Measurements from ENCODE around the gene SCN2A. TPM values are rescaled to one million over a fixed set of nuclear protein-coding genes. Genes with fewer than 3 reads are reported as not detected.

Gene SCN2A
- total and polyA plus RNA-seq, 9 of the 15 experiments (the other 6 are each of a cell fraction or from before 2014, with no cell fraction given), result 0.08 to 0.69 (median 0.31) TPM; not detected in 1

DNA sequence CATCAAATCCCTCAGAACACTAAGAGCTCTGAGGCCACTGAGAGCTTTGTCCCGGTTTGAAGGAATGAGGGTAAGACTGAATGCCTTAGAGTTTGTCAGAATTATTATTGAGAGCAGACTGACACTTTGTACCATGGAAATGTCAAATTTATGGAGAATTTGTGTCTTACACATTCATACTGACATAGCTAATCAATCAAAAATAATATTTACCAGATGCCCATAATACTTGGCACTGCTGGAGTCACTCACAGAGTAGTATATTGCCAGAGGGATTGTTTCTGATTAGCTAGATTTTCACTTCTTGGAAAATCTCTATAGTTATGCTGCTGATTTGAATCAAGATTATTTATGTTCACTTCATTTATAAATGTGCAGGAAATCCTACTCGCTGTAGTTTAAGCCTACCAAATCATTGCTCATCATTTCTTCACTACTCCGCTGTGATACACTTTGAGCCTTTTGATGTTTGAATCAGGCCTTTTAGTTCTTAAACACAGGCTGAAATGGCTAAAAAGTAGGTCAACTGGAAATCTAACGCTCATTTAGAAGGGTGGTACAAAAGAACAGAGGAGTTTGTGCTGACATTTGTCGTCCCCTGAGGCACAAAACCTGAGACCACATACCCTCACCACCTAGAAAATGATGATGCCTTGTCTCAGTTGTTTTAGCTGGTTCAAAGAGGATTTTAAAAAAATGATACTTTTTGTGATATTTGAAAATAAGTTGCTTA is 134.2 kb downstream of the SCN2A start:
- no peak for TF ChIP-seq ZNF133 (CRISPR knock-in tag; IDR thresholded peaks at IDR 0.05)
- TF ChIP-seq SNRNP70 (optimal IDR thresholded peaks at IDR 0.05; ENCODE audit: low read depth, low read length), result no peak
- no peak for TF ChIP-seq YBX1 (IDR thresholded peaks at IDR 0.05)
- no peak for TF ChIP-seq ZKSCAN3 (CRISPR knock-in tag; IDR thresholded peaks at IDR 0.05)
- POLR2A ChIA-PET, result no interaction called here
- DNase-seq (ENCODE audit: extremely low read depth in 1 of 4, low spot score in 3 of 4) (no peak), FAIRE-seq (no peak), ATAC-seq (no peak)
- no TSS peak for BruUV-seq (replicated peaks)
- 5% methylated on average over 5 of the region's 5 CpGs for WGBS (ENCODE audit: insufficient coverage, low coverage, missing lambda C conversion rate)
- CTCF ChIA-PET (ENCODE audit: low intra/inter-chr PET ratio), result no interaction called here
- Histone ChIP-seq H3K4me3 (no peak overlapping the region), H4K20me1 (replicated peaks; ENCODE audit: control insufficient read depth, insufficient read depth, low read length) (no peaks in the 10 kb centered on the region), H2AFZ (ENCODE audit: low read depth, low read length) (no peak overlapping the region), H3K79me2 (ENCODE audit: control insufficient read depth, insufficient read depth, low read length) (no peaks in the 10 kb centered on the region), H3K4me1 (replicated peaks in 1 of 2; ENCODE audit: control insufficient read depth in 2 of 2, insufficient read depth in 2 of 2, low read length in 2 of 2) (no peaks in the 10 kb centered on the region), H3K4me2 (ENCODE audit: insufficient read depth, low read length) (no peak overlapping the region), H3K9me1 (ENCODE audit: control insufficient read depth, insufficient read depth, low read length) (no peaks in the 10 kb centered on the region), H3K36me3 (ENCODE audit: control insufficient read depth, insufficient read depth, low read length) (no peaks in the 10 kb centered on the region), H3K9ac (ENCODE audit: insufficient read depth in 1 of 2, low read depth in 2 of 2, low read length in 2 of 2) (no peak overlapping the region), H3K27ac (ENCODE audit: extremely low read depth, low read depth, low read length) (no peak overlapping the region), H3K27me3 (ENCODE audit: control insufficient read depth in 2 of 2, insufficient read depth in 2 of 2, low read length in 2 of 2) (no peaks in the 10 kb centered on the region), H3K9me3 (replicated peaks; ENCODE audit: control insufficient read depth, insufficient read depth, low read depth, low read length) (no peaks in the 10 kb centered on the region)
- in situ Hi-C loops (cut with MboI) (no loop called here), intact Hi-C loops (cut with micrococcal nuclease) (no loop called here)

DNA sequence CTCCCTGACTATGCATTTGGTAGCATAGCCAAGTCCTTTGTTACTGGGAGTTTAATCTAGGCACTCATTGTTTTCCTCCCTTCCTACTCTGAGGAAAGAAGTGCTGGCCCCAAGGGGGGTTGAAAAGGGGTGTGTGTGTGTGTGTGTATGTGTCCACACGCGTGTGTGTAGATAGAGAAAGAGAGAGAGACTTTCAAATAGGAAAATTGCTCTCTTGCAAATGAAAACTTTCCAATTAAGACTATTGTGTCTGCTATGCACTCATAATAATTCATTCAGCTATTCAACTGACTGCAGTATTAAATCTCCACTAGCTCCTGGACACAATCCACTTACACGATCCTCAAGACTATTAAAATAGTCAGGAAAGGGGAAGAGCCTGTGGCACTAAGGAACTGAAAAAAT is 137.4 kb downstream of the SCN2A start:
- Histone ChIP-seq H3K27ac (ENCODE audit: extremely low read depth, low read depth, low read length) (no peak overlapping the region), H3K9me1 (ENCODE audit: control insufficient read depth, insufficient read depth, low read length) (no peaks in the 10 kb centered on the region), H2AFZ (ENCODE audit: low read depth, low read length) (no peak overlapping the region), H3K9ac (ENCODE audit: insufficient read depth in 1 of 2, low read depth in 2 of 2, low read length in 2 of 2) (no peak overlapping the region), H3K4me1 (replicated peaks in 1 of 2; ENCODE audit: control insufficient read depth in 2 of 2, insufficient read depth in 2 of 2, low read length in 2 of 2) (no peaks in the 10 kb centered on the region), H3K4me3 (no peak overlapping the region), H4K20me1 (replicated peaks; ENCODE audit: control insufficient read depth, insufficient read depth, low read length) (no peaks in the 10 kb centered on the region), H3K36me3 (ENCODE audit: control insufficient read depth, insufficient read depth, low read length) (no peaks in the 10 kb centered on the region), H3K79me2 (ENCODE audit: control insufficient read depth, insufficient read depth, low read length) (no peaks in the 10 kb centered on the region), H3K9me3 (replicated peaks; ENCODE audit: control insufficient read depth, insufficient read depth, low read depth, low read length) (no peaks in the 10 kb centered on the region), H3K4me2 (ENCODE audit: insufficient read depth, low read length) (no peak overlapping the region), H3K27me3 (ENCODE audit: control insufficient read depth in 2 of 2, insufficient read depth in 2 of 2, low read length in 2 of 2) (no peaks in the 10 kb centered on the region)
- ATAC-seq, result no peak
- BruUV-seq (replicated peaks), result no TSS peak
- ChIA-PET CTCF (ENCODE audit: low intra/inter-chr PET ratio) (no interaction called here), POLR2A (interaction anchor here (1.0 kb wide), 1 partner anchor 34 kb away, joined by 3 read pairs; no protein-coding TSS in a partner anchor)
- no peak for DNase-seq (ENCODE audit: extremely low read depth in 1 of 4, low spot score in 3 of 4)
- intact Hi-C loops (cut with micrococcal nuclease) (no loop called here), in situ Hi-C loops (cut with MboI) (no loop called here)
- 2% methylated on average over 3 of the region's 3 CpGs for WGBS (ENCODE audit: insufficient coverage, low coverage, missing lambda C conversion rate)
- FAIRE-seq, result no peak
- TF ChIP-seq MECOM (CRISPR knock-in tag; IDR thresholded peaks at IDR 0.05), result no peak
- no peak for TF ChIP-seq MCM2 (IDR thresholded peaks at IDR 0.05; ENCODE audit: low read depth)
- no peak for TF ChIP-seq TEAD1 (CRISPR knock-in tag; IDR thresholded peaks at IDR 0.05)
- TF ChIP-seq SMARCA4 (IDR thresholded peaks at IDR 0.05), result no peak
- TF ChIP-seq PURB (CRISPR knock-in tag; IDR thresholded peaks at IDR 0.05; ENCODE audit: low read depth), result no peak
- TF ChIP-seq, protein P1, sequence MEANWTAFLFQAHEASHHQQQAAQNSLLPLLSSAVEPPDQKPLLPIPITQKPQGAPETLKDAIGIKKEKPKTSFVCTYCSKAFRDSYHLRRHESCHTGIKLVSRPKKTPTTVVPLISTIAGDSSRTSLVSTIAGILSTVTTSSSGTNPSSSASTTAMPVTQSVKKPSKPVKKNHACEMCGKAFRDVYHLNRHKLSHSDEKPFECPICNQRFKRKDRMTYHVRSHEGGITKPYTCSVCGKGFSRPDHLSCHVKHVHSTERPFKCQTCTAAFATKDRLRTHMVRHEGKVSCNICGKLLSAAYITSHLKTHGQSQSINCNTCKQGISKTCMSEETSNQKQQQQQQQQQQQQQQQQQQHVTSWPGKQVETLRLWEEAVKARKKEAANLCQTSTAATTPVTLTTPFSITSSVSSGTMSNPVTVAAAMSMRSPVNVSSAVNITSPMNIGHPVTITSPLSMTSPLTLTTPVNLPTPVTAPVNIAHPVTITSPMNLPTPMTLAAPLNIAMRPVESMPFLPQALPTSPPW (CRISPR knock-in tag; IDR thresholded peaks at IDR 0.05), result no peak
- no peak for TF ChIP-seq ZNF785 (CRISPR knock-in tag; IDR thresholded peaks at IDR 0.05)
- no peak for TF ChIP-seq ZNF174 (CRISPR knock-in tag; IDR thresholded peaks at IDR 0.05)
- TF ChIP-seq, protein P2, sequence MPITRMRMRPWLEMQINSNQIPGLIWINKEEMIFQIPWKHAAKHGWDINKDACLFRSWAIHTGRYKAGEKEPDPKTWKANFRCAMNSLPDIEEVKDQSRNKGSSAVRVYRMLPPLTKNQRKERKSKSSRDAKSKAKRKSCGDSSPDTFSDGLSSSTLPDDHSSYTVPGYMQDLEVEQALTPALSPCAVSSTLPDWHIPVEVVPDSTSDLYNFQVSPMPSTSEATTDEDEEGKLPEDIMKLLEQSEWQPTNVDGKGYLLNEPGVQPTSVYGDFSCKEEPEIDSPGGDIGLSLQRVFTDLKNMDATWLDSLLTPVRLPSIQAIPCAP (CRISPR knock-in tag; IDR thresholded peaks at IDR 0.05; ENCODE audit: borderline replicate concordance), result no peak
- no peak for TF ChIP-seq RBM15 (IDR thresholded peaks at IDR 0.05; ENCODE audit: insufficient read depth, low read length)
- TF ChIP-seq, protein P3, sequence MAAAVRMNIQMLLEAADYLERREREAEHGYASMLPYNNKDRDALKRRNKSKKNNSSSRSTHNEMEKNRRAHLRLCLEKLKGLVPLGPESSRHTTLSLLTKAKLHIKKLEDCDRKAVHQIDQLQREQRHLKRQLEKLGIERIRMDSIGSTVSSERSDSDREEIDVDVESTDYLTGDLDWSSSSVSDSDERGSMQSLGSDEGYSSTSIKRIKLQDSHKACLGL (CRISPR knock-in tag; IDR thresholded peaks at IDR 0.05; ENCODE audit: borderline replicate concordance, poor library complexity, severe bottlenecking), result no peak
